Measurements from ENCODE around the gene FKRP. TPM values are rescaled to one million over a fixed set of nuclear protein-coding genes. Genes with fewer than 3 reads are reported as not detected.
"Not testable (repeated sequence)": the region's sequence is repeated elsewhere in the genome, so short reads cannot be mapped to it uniquely, and the experiment has no call there.

The FKRP gene
- total RNA-seq, 2 experiments from 2014 or later = 12.1 to 16.2 TPM

- ATAC-seq = peak; percentile 16
- CTCF ChIA-PET = interaction anchor here (0.7 to 0.8 kb wide), 2 partner anchors 11 to 248 kb away, joined by 3 to 4 read pairs; no protein-coding TSS in a partner anchor
Measured at GRCh38 chr19:46776927-46777911, 31.4 kb downstream of the FKRP start.

GRCh38 chr19:46777956-46778645, 32.2 kb downstream of the FKRP start:
- H3K4me3 Mint-ChIP-seq; H3K27me3 Mint-ChIP-seq; DNase-seq; ATAC-seq; H3K27ac Mint-ChIP-seq; H3K9me3 Mint-ChIP-seq (ENCODE audit: low read depth); intact Hi-C loops (cut with DNase I, micrococcal nuclease): not testable (repeated sequence)
- peaks cover 12% of the 10 kb centered on the region for H3K4me1 Mint-ChIP-seq
- peaks cover 70% of the 10 kb centered on the region for H3K36me3 Mint-ChIP-seq (ENCODE audit: low read depth)
- ChIA-PET POLR2A (interaction anchor here (0.7 kb wide), 2 partner anchors 11 to 23 kb away, joined by 3 to 4 read pairs; no protein-coding TSS in a partner anchor), CTCF (interaction anchor here (0.5 to 0.8 kb wide), 2 partner anchors 12 to 157 kb away, joined by 3 read pairs; no protein-coding TSS in a partner anchor)

More at GRCh38 chr19:46776927-46777911, 31.4 kb downstream of the FKRP start:
- H3K4me3 Mint-ChIP-seq = no peak overlapping the region
- H3K4me1 Mint-ChIP-seq = peaks cover 4% of the 10 kb centered on the region
- H3K9me3 Mint-ChIP-seq (ENCODE audit: low read depth) = no peaks in the 10 kb centered on the region
- no peak overlapping the region for H3K27ac Mint-ChIP-seq
- no peaks in the 10 kb centered on the region for H3K27me3 Mint-ChIP-seq
- peak; percentile 59 for DNase-seq
- POLR2A ChIA-PET = interaction anchor here (0.7 kb wide), 1 partner anchor 22 kb away, joined by 4 read pairs; no protein-coding TSS in a partner anchor
- peaks cover 64% of the 10 kb centered on the region for H3K36me3 Mint-ChIP-seq (ENCODE audit: low read depth)
- intact Hi-C loops (cut with DNase I, micrococcal nuclease) = no loop called here

- ATAC-seq = no peak
- Mint-ChIP-seq H3K27ac (peak overlapping the region; percentile 77), H3K36me3 (ENCODE audit: low read depth) (peaks cover 85% of the 10 kb centered on the region), H3K9me3 (ENCODE audit: low read depth) (no peaks in the 10 kb centered on the region), H3K4me1 (peaks cover 28% of the 10 kb centered on the region), H3K27me3 (no peaks in the 10 kb centered on the region), H3K4me3 (peak overlapping the region; percentile 94)
- CTCF ChIA-PET = interaction anchor here (0.6 to 1.3 kb wide), 2 partner anchors 10 to 54 kb away, joined by 3 read pairs; no protein-coding TSS in a partner anchor
- intact Hi-C loops (cut with DNase I, micrococcal nuclease) = no loop called here
- DNase-seq = no peak
- POLR2A ChIA-PET = no interaction called here
Measured at GRCh38 chr19:46782355-46783019, 36.6 kb downstream of the FKRP start.

GRCh38 chr19:46783670-46784069, 37.8 kb downstream of the FKRP start:
- H3K4me3 Mint-ChIP-seq = peak overlapping the region; percentile 94
- CTCF ChIA-PET = interaction anchor here (1.0 to 2.2 kb wide), 4 partner anchors 17 to 57 kb away, joined by 3 to 17 read pairs (median 6); no protein-coding TSS in a partner anchor
- intact Hi-C loops (cut with DNase I, micrococcal nuclease) = no loop called here
- no peaks in the 10 kb centered on the region for H3K9me3 Mint-ChIP-seq (ENCODE audit: low read depth)
- no peaks in the 10 kb centered on the region for H3K27me3 Mint-ChIP-seq
- POLR2A ChIA-PET = no interaction called here
- H3K36me3 Mint-ChIP-seq (ENCODE audit: low read depth) = peaks cover 73% of the 10 kb centered on the region
- peaks cover 28% of the 10 kb centered on the region for H3K4me1 Mint-ChIP-seq
- no peak for ATAC-seq
- peak overlapping the region; percentile 94 for H3K27ac Mint-ChIP-seq
- peak; percentile 14 for DNase-seq

GRCh38 chr19:46784262-46785053, 38.6 kb downstream of the FKRP start:
- Mint-ChIP-seq H3K4me1 (peaks cover 35% of the 10 kb centered on the region), H3K36me3 (ENCODE audit: low read depth) (peaks cover 66% of the 10 kb centered on the region), H3K9me3 (ENCODE audit: low read depth) (peaks cover 1% of the 10 kb centered on the region), H3K27ac (peak overlapping the region; percentile 94), H3K4me3 (peak overlapping the region; percentile 94), H3K27me3 (no peaks in the 10 kb centered on the region)
- POLR2A ChIA-PET = interaction anchor here (0.5 to 1.5 kb wide), 4 partner anchors 9 to 881 kb away, joined by 3 to 7 read pairs (median 4); no protein-coding TSS in a partner anchor
- intact Hi-C loops (cut with DNase I, micrococcal nuclease) = loop anchor here (5.0 kb wide), 5 partner anchors 162 to 823 kb away; partner anchors contain the start of genes BICRA (in 1 of the 2), DHX34 (in 1 of the 2) and ZC3H4 (in 1 of the 2)
- DNase-seq (peak; percentile 88), ATAC-seq (peak; percentile 50)
- CTCF ChIA-PET = interaction anchor here (0.5 to 2.2 kb wide), 9 partner anchors 13 to 542 kb away, joined by 3 to 17 read pairs (median 4); no protein-coding TSS in a partner anchor

GRCh38 chr19:46785054-46785979, 39.5 kb downstream of the FKRP start:
- DNase-seq = peak; percentile 30
- Mint-ChIP-seq H3K4me3 (peak overlapping the region; percentile 94), H3K27ac (peak overlapping the region; percentile 94), H3K9me3 (ENCODE audit: low read depth) (peaks cover 1% of the 10 kb centered on the region), H3K27me3 (no peaks in the 10 kb centered on the region), H3K36me3 (ENCODE audit: low read depth) (peaks cover 61% of the 10 kb centered on the region), H3K4me1 (peaks cover 35% of the 10 kb centered on the region)
- CTCF ChIA-PET = interaction anchor here (0.6 to 2.2 kb wide), 10 partner anchors 12 to 541 kb away, joined by 3 to 17 read pairs (median 4); no protein-coding TSS in a partner anchor
- intact Hi-C loops (cut with DNase I, micrococcal nuclease) = loop anchor here (5.0 kb wide), 5 partner anchors 163 to 822 kb away; partner anchors contain the start of genes BICRA (in 1 of the 2), DHX34 (in 1 of the 2) and ZC3H4 (in 1 of the 2)
- POLR2A ChIA-PET = interaction anchor here (0.5 to 1.5 kb wide), 3 partner anchors 10 to 71 kb away, joined by 3 to 7 read pairs (median 6); no protein-coding TSS in a partner anchor
- no peak for ATAC-seq

GRCh38 chr19:46785980-46786235, 40.1 kb downstream of the FKRP start:
- peaks cover 61% of the 10 kb centered on the region for H3K36me3 Mint-ChIP-seq (ENCODE audit: low read depth)
- no peaks in the 10 kb centered on the region for H3K27me3 Mint-ChIP-seq
- intact Hi-C loops (cut with DNase I, micrococcal nuclease) = loop anchor here (1.0 to 5.0 kb wide), 8 partner anchors 71 to 821 kb away; partner anchors contain the start of genes BICRA (in 1 of the 2), DHX34 (in 1 of the 2) and ZC3H4 (in 1 of the 2)
- POLR2A ChIA-PET = interaction anchor here (1.5 kb wide), 1 partner anchor 10 kb away, joined by 7 read pairs; no protein-coding TSS in a partner anchor
- peaks cover 35% of the 10 kb centered on the region for H3K4me1 Mint-ChIP-seq
- H3K9me3 Mint-ChIP-seq (ENCODE audit: low read depth) = peaks cover 1% of the 10 kb centered on the region
- peak overlapping the region; percentile 94 for H3K4me3 Mint-ChIP-seq
- DNase-seq = no peak
- no peak for ATAC-seq
- H3K27ac Mint-ChIP-seq = peak overlapping the region; percentile 94
- CTCF ChIA-PET = interaction anchor here (0.7 to 2.2 kb wide), 5 partner anchors 19 to 71 kb away, joined by 3 to 17 read pairs (median 5); no protein-coding TSS in a partner anchor

GRCh38 chr19:46786236-46787039, 40.6 kb downstream of the FKRP start:
- no peaks in the 10 kb centered on the region for H3K27me3 Mint-ChIP-seq
- DNase-seq (peak; percentile 93), ATAC-seq (peak; percentile 55)
- intact Hi-C loops (cut with DNase I, micrococcal nuclease) = loop anchor here (1.0 to 5.0 kb wide), 8 partner anchors 72 to 821 kb away; partner anchors contain the start of genes BICRA (in 1 of the 2), DHX34 (in 1 of the 2) and ZC3H4 (in 1 of the 2)
- H3K9me3 Mint-ChIP-seq (ENCODE audit: low read depth) = peaks cover 1% of the 10 kb centered on the region
- POLR2A ChIA-PET = interaction anchor here (0.6 kb wide), 1 partner anchor 14 kb away, joined by 3 read pairs; no protein-coding TSS in a partner anchor
- H3K4me3 Mint-ChIP-seq = peak overlapping the region; percentile 94
- H3K27ac Mint-ChIP-seq = peak overlapping the region; percentile 94
- CTCF ChIA-PET = interaction anchor here (1.1 kb wide), 1 partner anchor 54 kb away, joined by 7 read pairs; no protein-coding TSS in a partner anchor
- peaks cover 60% of the 10 kb centered on the region for H3K36me3 Mint-ChIP-seq (ENCODE audit: low read depth)
- H3K4me1 Mint-ChIP-seq = peaks cover 38% of the 10 kb centered on the region
